A204.1 (cell line): ENCODE results near the gene ASB6.

ENCODE experiments used
- FAIRE-seq: peaks from 2 replicates; lab custom pipeline; 2012; peaks lifted over from hg19 to GRCh38; lab: Jason Lieb, UNC

Gene ASB6

GRCh38 chr9:129624947-129625346 lies 17.0 kb downstream of the ASB6 start:
- FAIRE-seq: no peak

GRCh38 chr9:129624168-129624759 lies 17.7 kb downstream of the ASB6 start:
- FAIRE-seq: no peak

- no peak for FAIRE-seq
These were observed 18.6 kb downstream of the ASB6 start for GRCh38 chr9:129623331-129623730.

GRCh38 chr9:129620669-129621295 lies 21.2 kb downstream of the ASB6 start, which contains the start of gene C9orf50:
Gene C9orf50, minus strand, starts transcription at chr9:129621101. Its CDS starts 527 bp downstream, at chr9:129620574.
- FAIRE-seq: no peak

GRCh38 chr9:129619787-129620668 lies 21.9 kb downstream of the ASB6 start:
- no peak for FAIRE-seq

- FAIRE-seq: no peak
These were observed 24.8 kb downstream of the ASB6 start for GRCh38 chr9:129617167-129617566.

GRCh38 chr9:129615407-129616285 lies 26.3 kb downstream of the ASB6 start:
- no peak for FAIRE-seq

GRCh38 chr9:129614932-129615331 lies 27.0 kb downstream of the ASB6 start:
- FAIRE-seq: no peak

GRCh38 chr9:129613520-129614175 lies 28.3 kb downstream of the ASB6 start:
- FAIRE-seq: no peak

GRCh38 chr9:129612815-129613519 lies 29.0 kb downstream of the ASB6 start:
- FAIRE-seq: no peak

GRCh38 chr9:129612123-129612522 lies 29.8 kb downstream of the ASB6 start:
- FAIRE-seq: no peak

- FAIRE-seq: no peak
These were observed 30.6 kb downstream of the ASB6 start for GRCh38 chr9:129611307-129611800.

GRCh38 chr9:129610473-129611306 lies 31.3 kb downstream of the ASB6 start:
- no peak for FAIRE-seq

GRCh38 chr9:129610213-129610472 lies 31.8 kb downstream of the ASB6 start:
- no peak for FAIRE-seq

GRCh38 chr9:129609486-129610212 lies 32.3 kb downstream of the ASB6 start:
- no peak for FAIRE-seq

- no peak for FAIRE-seq
These were observed 33.1 kb downstream of the ASB6 start for GRCh38 chr9:129608561-129609481.

- FAIRE-seq: no peak
These were observed 34.9 kb downstream of the ASB6 start for GRCh38 chr9:129607027-129607387.
